Suppressor macrophage treated with lipopolysaccharide for 4 hours (primary cell): ENCODE measurements around the gene PIGN.
"Not testable (repeated sequence)": the region's sequence is repeated elsewhere in the genome, so short reads cannot be mapped to it uniquely, and the experiment has no call there.

Experiments
- DNase-seq: peaks from one replicate; pipeline ENCODE4 v3.0.0-alpha.2; 2020

PIGN gene

GRCh38 chr18:62179213-62179612 lies 7.6 kb downstream of the PIGN start:
- no peak for DNase-seq

GRCh38 chr18:62177271-62177670 lies 9.6 kb downstream of the PIGN start:
- no peak for DNase-seq

GRCh38 chr18:62175521-62175920 lies 11.3 kb downstream of the PIGN start:
- no peak for DNase-seq

- DNase-seq = no peak
Observed at GRCh38 chr18:62172298-62172697, 14.6 kb downstream of the PIGN start.

- no peak for DNase-seq
Observed at GRCh38 chr18:62170857-62171256, 16.0 kb downstream of the PIGN start.

- not testable (repeated sequence) for DNase-seq
Observed at GRCh38 chr18:62166524-62166923, 20.3 kb downstream of the PIGN start.

- DNase-seq = no peak
Observed at GRCh38 chr18:62165583-62165982, 21.3 kb downstream of the PIGN start.

- DNase-seq = no peak
Observed at GRCh38 chr18:62164855-62165487, 21.9 kb downstream of the PIGN start.

GRCh38 chr18:62164310-62164709 lies 22.5 kb downstream of the PIGN start:
- DNase-seq = no peak

GRCh38 chr18:62157843-62158242 lies 29.0 kb downstream of the PIGN start:
- DNase-seq = no peak

GRCh38 chr18:62152844-62153243 lies 34.0 kb downstream of the PIGN start:
- no peak for DNase-seq

GRCh38 chr18:62151068-62151771 lies 35.6 kb downstream of the PIGN start:
- no peak for DNase-seq

GRCh38 chr18:62144338-62144737 lies 42.5 kb downstream of the PIGN start:
- no peak for DNase-seq

GRCh38 chr18:62140259-62140658 lies 46.6 kb downstream of the PIGN start:
- peak; percentile 3 for DNase-seq

GRCh38 chr18:62138461-62139235 lies 48.2 kb downstream of the PIGN start:
- no peak for DNase-seq

- DNase-seq = peak; percentile 75
Observed at GRCh38 chr18:62131301-62131909, 55.5 kb downstream of the PIGN start.

GRCh38 chr18:62128157-62128556 lies 58.7 kb downstream of the PIGN start:
- DNase-seq = no peak

GRCh38 chr18:62126737-62127136 lies 60.1 kb downstream of the PIGN start:
- no peak for DNase-seq

GRCh38 chr18:62125702-62126101 lies 61.2 kb downstream of the PIGN start:
- no peak for DNase-seq

GRCh38 chr18:62122330-62122729 lies 64.5 kb downstream of the PIGN start:
- no peak for DNase-seq

GRCh38 chr18:62119884-62120283 lies 67.0 kb downstream of the PIGN start:
- DNase-seq = no peak

GRCh38 chr18:62118328-62118727 lies 68.5 kb downstream of the PIGN start:
- no peak for DNase-seq

- DNase-seq = no peak
Observed at GRCh38 chr18:62109676-62110075, 77.2 kb downstream of the PIGN start.

- no peak for DNase-seq
Observed at GRCh38 chr18:62107881-62108280, 79.0 kb downstream of the PIGN start.
